K562 (cell line): ENCODE data around the gene USP49. TPM values are rescaled to one million over a fixed set of nuclear protein-coding genes. Genes with fewer than 3 reads are reported as not detected.

ENCODE experiments used
- CBX3 ChIP-seq, 2 experiments: IDR thresholded peaks; 1 replicate in 1 of 2; 2 replicates in 1 of 2; pipeline ENCODE4 v1.6.1; 2012; ENCODE audit warnings: inconsistent platforms in 2 of 2, low read length in 2 of 2, borderline replicate concordance in 1 of 2, control low read depth in 1 of 2
- EP300 ChIP-seq: IDR thresholded peaks from 2 replicates; pipeline ENCODE4 v1.6.1; 2012; ENCODE audit warnings: low read length, improper control_type of control experiment
- GTF2F1 ChIP-seq: IDR thresholded peaks from 2 replicates; pipeline ENCODE4 v1.6.1; 2011; ENCODE audit warnings: low read depth, low read length, improper control_type of control experiment
- HES1 ChIP-seq: fragments of 450-650 bp; IDR thresholded peaks from 2 replicates; pipeline ENCODE4 v1.6.1; 2016; ENCODE audit warnings: low read depth, mild to moderate bottlenecking, moderate library complexity
- HIVEP1 ChIP-seq: fragments of 250-450 bp; sonication (Bioruptor Pico); IDR thresholded peaks from 2 replicates; pipeline ENCODE4 v1.4.0; 2020; ENCODE audit warnings: mild to moderate bottlenecking
- KDM5B ChIP-seq: fragments of 200-600 bp; sonication (generic); IDR thresholded peaks from 2 replicates; pipeline ENCODE4 v1.6.1; 2012; ENCODE audit warnings: low read depth, mild to moderate bottlenecking, moderate library complexity, low read length, control low read depth, inconsistent platforms; ENCODE audit not compliant: insufficient replicate concordance
- OTX1 ChIP-seq: fragments of 450-650 bp; formaldehyde crosslinking; IDR thresholded peaks from 2 replicates; pipeline ENCODE4 v1.4.0; 2022; ENCODE audit warnings: mild to moderate bottlenecking
- PML ChIP-seq: IDR thresholded peaks from 2 replicates; pipeline ENCODE4 v1.6.1; 2012; ENCODE audit warnings: low read length, inconsistent platforms
- ZNF232 ChIP-seq: sonication (generic); formaldehyde crosslinking; IDR thresholded peaks from 2 replicates; pipeline ENCODE4 v1.8.0; 2022; ENCODE audit warnings: mild to moderate bottlenecking, missing genetic modification reagents
- ZNF324 ChIP-seq: fragments of 250-450 bp; sonication (Bioruptor Pico); IDR thresholded peaks from 2 replicates; pipeline ENCODE4 v1.4.0; 2020; ENCODE audit warnings: mild to moderate bottlenecking
- polyA plus RNA-seq, 8 experiments: library from polyadenylated mRNA; depleted of rRNA in 4 of 8; stranded (reverse) in 5 of 8; unstranded in 3 of 8; fragments of >200 nt; fragmentation: Nextera tagmentation in 2 of 8; fragmentation: Illumina TruSeq in 1 of 8; extraction: Ambion mirVana in 2 of 8; extraction: Trizol in 1 of 8; gene quantifications; 2 replicates each; pipeline versions ENCODE4 v1.2.1 to v1.2.3, GENCODE V29; 2011 to 2014; ENCODE audit warnings: inconsistent platforms in 1 of 8, missing spikeins in 1 of 8
- total RNA-seq, 7 experiments: library from RNA; depleted of rRNA in 6 of 7; stranded (reverse); fragments of >200 nt in 6 of 7; fragmentation: Illumina TruSeq in 2 of 7; extraction: Trizol in 2 of 7; gene quantifications; 2 replicates each; pipeline versions ENCODE4 v1.2.1 to v1.2.3, GENCODE V29; 2011 to 2021; ENCODE audit warnings: low replicate concordance in 1 of 7

The USP49 gene
- total and polyA plus RNA-seq, 9 of the 15 experiments (the other 6 are each of a cell fraction or from before 2014, with no cell fraction given): 1.0 to 9.9 (median 6.5) TPM

GRCh38 chr6:41894366-41895299 is 542 bp downstream of the USP49 start (continued):
- no peak for TF ChIP-seq ZNF324
- no peak for TF ChIP-seq HIVEP1 (CRISPR knock-in tag)
- TF ChIP-seq OTX1 (CRISPR knock-in tag): peak; percentile 62; the same call in 1 of the 2 replicates
- TF ChIP-seq KDM5B: peak; percentile 3
- TF ChIP-seq EP300: no peak
- no peak for TF ChIP-seq PML
- TF ChIP-seq ZNF232 (CRISPR knock-in tag): no peak
- TF ChIP-seq CBX3 (IDR thresholded peaks at IDR 0.05; ENCODE audit: borderline replicate concordance in 1 of 2, low read length in 2 of 2): no peak
- TF ChIP-seq GTF2F1: no peak
- no peak for TF ChIP-seq HES1
